ENCODE results near the gene MYO19. TPM values are rescaled to one million over a fixed set of nuclear protein-coding genes. Genes with fewer than 3 reads are reported as not detected.

MYO19 gene
- total RNA-seq, 1 experiment from 2014 or later: 144 TPM

DNA sequence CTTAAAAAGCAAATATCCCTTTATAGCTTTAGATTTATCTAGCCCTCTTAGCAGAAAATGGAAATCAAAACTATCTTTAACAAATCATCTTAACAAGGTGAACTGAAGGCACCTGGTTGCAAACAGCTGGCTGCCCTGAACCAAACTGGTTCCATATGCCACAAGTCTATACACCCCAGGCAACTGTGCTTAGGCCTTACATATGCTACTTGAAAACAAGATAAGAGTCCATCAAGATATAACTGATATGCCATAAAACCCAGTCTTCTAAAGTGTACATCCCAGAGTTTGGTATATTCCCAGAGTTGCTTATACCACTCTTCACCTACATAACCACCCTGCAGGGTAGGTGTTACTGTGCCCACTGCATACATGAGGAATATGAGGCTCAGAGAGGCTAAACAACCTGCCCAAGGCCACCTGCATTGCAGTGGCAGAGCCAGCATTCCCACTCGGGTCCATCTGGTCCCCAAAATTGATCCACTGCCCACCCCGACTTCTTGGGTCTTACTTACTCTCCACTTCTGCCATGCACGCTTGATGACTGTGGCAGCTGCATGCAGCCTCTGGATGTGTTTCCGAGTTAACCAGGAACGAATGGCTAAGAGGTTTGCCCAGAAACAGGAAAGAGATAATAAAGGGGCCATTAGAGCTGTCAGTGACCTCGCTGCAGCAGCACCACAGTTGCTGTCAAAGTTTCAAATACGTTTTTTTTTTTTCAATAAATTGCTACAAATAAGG lies 35.9 kb downstream of the MYO19 start:
- H3K27ac Mint-ChIP-seq: peak overlapping the region in 1 of 3 experiments; percentile 37; a peak in 3 of 7 replicates
- H3K27me3 Mint-ChIP-seq (ENCODE audit: low read depth): no peaks in the 10 kb centered on the region
- Histone ChIP-seq H3T11ph (ENCODE audit: low read length) (no peak overlapping the region), H2AFZ (ENCODE audit: low read length) (no peak overlapping the region), H3K9ac (ENCODE audit: extremely low read depth, insufficient read length, low read length) (no peak overlapping the region), H2BK120ac (ENCODE audit: low read depth, low read length, poor library complexity, severe bottlenecking) (no peak overlapping the region), H2BK5ac (ENCODE audit: insufficient read length, low read length) (no peak overlapping the region), H2BK15ac (ENCODE audit: low read depth, low read length) (no peak overlapping the region), H3K56ac (ENCODE audit: insufficient read length, low read depth, low read length) (no peak overlapping the region), H3K79me2 (ENCODE audit: insufficient read depth, low read length) (no peaks in the 10 kb centered on the region), H2BK20ac (ENCODE audit: low read depth, low read length, poor library complexity, severe bottlenecking) (no peak overlapping the region), H3K14ac (ENCODE audit: insufficient read depth, low read length) (no peak overlapping the region), H3K79me1 (ENCODE audit: insufficient read depth, low read depth, low read length, poor library complexity, severe bottlenecking) (no peaks in the 10 kb centered on the region), H3K4me1 (ENCODE audit: insufficient read depth, low read length) (no peaks in the 10 kb centered on the region), H3K9me3 (ENCODE audit: control insufficient read depth, low read depth, low read length) (no peaks in the 10 kb centered on the region), H2AK5ac (ENCODE audit: insufficient read length, low read length) (no peak overlapping the region), H4K5ac (ENCODE audit: insufficient read length, low read depth, low read length) (no peak overlapping the region), H3K27me3 (ENCODE audit: insufficient read depth, low read length) (no peaks in the 10 kb centered on the region), H3K4me2 (ENCODE audit: insufficient read depth, insufficient read length, low read length) (no peak overlapping the region), H4K91ac (ENCODE audit: insufficient read length, low read depth, low read length) (no peak overlapping the region), H4K8ac (replicated peaks; ENCODE audit: insufficient read length, low read depth, low read length) (no peak overlapping the region), H3K23me2 (ENCODE audit: insufficient read length, low read depth, low read length, poor library complexity, severe bottlenecking) (no peaks in the 10 kb centered on the region), H3K18ac (ENCODE audit: insufficient read length, low read depth, low read length) (no peak overlapping the region), H3K4ac (ENCODE audit: low read depth, low read length) (no peak overlapping the region), H2BK12ac (ENCODE audit: insufficient read length, low read depth, low read length) (no peak overlapping the region), H3K27ac (ENCODE audit: insufficient read length, low read depth, low read length) (no peak overlapping the region), H3K23ac (ENCODE audit: insufficient read length, low read depth, low read length) (no peak overlapping the region), H4K20me1 (ENCODE audit: control insufficient read depth, insufficient read depth, insufficient read length) (no peaks in the 10 kb centered on the region)
- no peaks in the 10 kb centered on the region for H3K9me3 Mint-ChIP-seq
- no peak for DNase-seq
- H3K4me3 Mint-ChIP-seq: no peak overlapping the region
- TF ChIP-seq, protein P1, sequence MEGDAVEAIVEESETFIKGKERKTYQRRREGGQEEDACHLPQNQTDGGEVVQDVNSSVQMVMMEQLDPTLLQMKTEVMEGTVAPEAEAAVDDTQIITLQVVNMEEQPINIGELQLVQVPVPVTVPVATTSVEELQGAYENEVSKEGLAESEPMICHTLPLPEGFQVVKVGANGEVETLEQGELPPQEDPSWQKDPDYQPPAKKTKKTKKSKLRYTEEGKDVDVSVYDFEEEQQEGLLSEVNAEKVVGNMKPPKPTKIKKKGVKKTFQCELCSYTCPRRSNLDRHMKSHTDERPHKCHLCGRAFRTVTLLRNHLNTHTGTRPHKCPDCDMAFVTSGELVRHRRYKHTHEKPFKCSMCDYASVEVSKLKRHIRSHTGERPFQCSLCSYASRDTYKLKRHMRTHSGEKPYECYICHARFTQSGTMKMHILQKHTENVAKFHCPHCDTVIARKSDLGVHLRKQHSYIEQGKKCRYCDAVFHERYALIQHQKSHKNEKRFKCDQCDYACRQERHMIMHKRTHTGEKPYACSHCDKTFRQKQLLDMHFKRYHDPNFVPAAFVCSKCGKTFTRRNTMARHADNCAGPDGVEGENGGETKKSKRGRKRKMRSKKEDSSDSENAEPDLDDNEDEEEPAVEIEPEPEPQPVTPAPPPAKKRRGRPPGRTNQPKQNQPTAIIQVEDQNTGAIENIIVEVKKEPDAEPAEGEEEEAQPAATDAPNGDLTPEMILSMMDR (conservative IDR thresholded peaks at IDR 0.05): no peak
- whole genome bisulfite sequencing (ENCODE audit: extremely low coverage, insufficient read length, low lambda C conversion rate): no CpG with 5 or more reads among the region's 7 CpGs
- no peaks in the 10 kb centered on the region for H3K4me1 Mint-ChIP-seq
- peaks cover 36 to 83% (median 83%) of the 10 kb centered on the region in 3 experiments; a peak in 6 of 7 replicates for H3K36me3 Mint-ChIP-seq (ENCODE audit: insufficient read depth in 1 of 3, low read depth in 3 of 3)
